Activated T-cell treated with anti-CD3 and anti-CD28 coated beads, Interleukin-2, amount 50 U/mL, for 48 hours (primary cell): ENCODE data around the gene TMX3.

Experiments used
- DNase-seq, 2 experiments: peaks; one replicate each; pipeline ENCODE4 v3.0.0-alpha.2; 2020

Gene TMX3

DNA sequence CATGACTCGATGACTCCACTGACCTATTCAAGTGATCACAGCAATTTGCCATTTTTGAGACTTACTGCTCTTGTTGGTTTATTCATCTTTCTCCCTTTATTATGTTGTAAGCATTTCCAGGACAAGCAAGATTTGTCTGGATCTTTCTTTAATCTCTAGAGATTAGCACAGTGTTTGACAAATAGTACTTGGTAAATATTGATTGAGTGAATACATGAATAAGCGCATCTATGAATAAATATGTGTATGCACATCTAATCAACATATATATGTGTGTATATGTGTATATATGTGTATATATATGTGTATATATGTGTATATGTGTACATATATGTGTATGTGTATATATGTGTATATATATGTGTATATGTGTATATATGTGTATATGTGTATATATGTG lies 7.3 kb downstream of the TMX3 start:
- DNase-seq, result no peak

DNA sequence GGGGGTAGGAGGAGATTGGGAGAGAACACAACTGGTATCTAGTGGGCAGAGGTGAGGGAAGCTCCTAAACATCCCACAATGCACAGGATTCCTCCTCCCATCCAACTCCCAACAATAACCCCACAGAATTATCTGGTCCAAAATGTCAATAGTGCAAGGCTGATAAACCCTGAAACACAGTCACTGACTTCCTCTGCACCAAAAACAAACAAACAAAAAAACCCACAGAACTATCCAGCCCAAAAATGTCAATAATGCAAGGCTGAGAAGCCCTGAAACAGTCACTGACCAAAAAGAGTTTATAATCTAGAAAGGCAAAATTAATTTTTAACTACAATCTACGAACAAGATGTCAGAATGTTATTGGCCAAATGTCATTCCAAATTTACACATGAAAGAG lies 9.8 kb downstream of the TMX3 start:
- no peak for DNase-seq

DNA sequence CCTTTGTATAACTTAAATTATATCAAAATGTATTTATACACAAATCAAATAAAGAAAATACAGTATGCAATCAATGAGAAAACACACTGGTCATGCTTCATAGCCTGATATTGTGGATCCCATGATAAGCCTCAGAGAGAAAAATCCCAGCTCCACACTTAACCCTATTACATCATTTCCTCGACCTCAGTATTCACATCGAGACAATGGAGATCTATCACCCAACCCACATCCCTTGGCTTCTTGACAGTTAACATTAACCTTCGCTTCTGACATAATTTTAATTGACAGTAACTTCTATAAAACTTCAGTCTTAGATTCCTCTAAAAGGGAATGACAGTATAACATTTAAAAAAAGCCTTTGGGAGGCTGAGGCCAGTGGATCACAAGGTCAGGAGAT lies 11.6 kb downstream of the TMX3 start:
- DNase-seq, result no peak

DNA sequence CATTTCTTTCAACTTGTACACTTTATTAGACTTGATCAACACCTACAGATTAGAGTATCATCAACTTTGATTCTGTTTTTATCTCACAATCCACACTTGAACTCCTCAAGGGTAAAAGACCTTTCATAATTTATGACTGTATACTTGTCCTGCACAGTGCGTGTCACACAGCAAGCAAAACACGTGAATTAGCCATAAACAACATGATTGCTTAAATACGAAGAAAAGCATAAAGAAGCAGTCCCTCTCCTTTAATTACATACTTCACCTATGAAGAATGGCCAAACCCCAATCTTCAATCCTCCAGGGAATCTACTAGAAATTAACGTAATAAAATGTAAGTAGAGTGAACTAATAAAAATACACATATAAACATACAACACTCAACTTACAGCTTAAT lies 13.6 kb downstream of the TMX3 start:
- DNase-seq, result no peak

DNA sequence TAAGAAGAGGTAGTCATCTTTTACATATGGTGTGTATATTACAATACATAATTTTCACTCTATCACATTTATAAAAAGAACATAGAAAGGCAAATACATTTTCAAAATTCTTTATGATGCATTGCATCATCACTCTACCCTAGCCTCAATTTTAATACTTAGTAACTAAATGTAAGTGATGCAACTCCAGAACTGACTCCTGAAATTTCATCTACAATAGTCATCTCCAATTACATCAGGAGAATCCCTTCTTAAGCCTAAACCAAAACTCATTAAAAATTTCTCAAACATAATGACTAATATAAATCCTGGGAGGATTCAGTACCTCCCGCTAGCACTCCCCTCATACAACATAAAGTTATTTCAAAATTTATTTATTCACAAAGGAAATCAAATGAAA lies 15.9 kb downstream of the TMX3 start:
- no peak for DNase-seq

DNA sequence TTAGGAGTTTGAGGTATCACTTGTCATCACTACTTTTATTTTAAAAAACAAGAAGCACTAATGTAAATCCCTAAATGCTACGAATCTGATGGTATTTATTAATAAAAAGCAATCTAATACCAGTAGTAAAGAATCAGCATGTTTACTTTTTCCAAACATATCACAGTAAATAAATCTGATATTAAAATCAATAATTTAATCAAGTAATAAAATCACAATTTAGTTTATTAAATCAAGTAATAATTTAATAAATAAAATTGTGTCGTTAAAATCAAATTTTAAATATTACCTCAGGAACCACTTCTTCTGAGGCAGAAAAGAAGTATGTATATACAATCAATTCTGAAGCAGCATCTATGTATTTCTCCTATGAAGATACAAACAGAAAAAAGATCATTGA lies 18.0 kb downstream of the TMX3 start:
- DNase-seq, result no peak

DNA sequence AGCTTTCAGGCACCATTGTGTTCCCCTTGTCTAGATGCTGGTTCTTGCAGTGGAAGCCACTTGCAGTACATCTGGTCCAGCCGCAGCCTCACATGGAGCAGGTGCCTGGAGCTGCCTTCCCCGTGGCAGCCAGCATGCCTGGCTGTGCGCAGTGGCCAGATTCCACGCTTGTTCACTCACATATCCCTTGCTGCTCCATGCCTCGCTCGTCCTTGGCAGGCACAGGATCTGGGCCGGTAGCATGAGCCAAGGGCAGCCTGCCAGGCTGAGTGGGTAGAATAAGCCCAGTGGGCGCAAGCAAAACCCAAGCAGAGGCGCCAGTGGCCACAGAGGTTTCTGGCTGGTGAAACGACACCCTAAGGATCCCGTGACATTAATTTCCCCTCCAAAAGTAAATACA lies 20.6 kb downstream of the TMX3 start:
- no peak for DNase-seq

DNA sequence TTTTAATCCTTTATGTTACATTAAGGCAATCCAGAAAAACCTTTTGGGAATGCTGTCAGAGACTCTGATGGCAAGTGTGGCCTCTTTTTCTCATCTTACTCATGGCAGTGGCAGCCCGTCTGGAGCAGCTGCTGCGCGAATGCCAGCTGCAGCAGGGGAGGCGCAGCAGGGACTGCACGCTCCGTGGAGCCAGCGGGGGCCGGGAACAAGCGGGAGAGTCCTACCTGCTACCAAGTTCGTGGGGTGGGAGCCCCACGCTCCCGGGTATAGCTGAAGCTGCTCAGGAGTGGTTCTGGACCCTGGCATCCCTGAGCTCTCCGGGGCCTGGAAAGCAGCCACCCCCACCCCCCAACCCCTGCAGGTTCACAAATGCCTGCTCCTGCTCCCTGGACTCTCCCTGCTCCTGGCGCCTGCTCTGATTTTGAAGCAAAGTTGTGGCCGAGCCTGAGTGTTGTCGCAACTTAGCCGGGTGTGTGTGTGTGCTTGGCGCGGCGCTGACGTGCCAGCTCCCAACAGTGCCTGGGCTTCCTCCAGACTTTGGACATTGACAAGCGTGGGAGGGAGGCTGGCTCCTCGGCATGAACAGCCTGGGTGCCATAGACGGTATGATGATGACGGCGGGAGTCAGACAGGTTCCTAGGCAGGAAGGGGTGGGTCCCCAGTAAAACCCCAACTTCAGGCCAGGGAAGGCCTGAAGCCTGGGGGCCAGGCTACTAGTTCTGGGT lies 21.7 kb downstream of the TMX3 start:
- no peak for DNase-seq

DNA sequence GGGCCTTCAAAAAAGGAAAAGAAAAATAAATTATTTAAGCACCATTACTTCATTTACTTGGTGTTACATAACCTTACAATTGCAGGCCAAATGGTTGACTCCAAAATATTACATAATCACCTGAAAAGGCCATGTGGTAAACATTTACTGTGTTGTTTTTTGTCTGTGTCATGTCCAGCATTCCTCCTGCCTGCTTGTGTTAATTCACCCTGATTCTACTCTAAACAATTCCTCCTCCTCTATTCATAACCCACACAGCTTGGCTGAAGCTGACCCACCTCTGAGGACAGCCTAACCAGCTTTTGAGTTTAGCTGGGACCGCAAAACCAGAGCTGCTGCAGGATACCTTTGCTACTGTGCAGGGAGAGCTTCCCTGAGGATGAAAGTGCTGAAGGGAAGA lies 35.4 kb downstream of the TMX3 start:
- DNase-seq, result no peak

DNA sequence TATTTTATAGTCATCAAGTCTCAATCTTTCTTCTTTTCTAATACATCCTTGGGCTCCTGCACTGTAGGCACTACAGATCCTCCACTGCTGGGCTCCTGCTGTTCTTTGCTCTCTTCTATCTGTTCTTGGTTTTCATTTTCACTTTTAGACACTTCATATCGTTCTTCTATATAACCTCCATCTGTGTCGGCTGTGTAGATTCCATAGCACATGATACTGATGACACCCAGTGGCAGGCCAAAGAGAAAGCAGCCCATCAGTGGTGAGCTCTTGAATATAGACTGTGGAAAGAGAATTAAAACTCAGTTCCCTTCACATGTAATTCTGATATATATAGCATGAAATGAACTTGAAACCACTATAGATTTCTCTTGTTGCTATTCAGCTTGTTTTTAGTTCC lies 38.0 kb downstream of the TMX3 start:
- DNase-seq, result no peak

DNA sequence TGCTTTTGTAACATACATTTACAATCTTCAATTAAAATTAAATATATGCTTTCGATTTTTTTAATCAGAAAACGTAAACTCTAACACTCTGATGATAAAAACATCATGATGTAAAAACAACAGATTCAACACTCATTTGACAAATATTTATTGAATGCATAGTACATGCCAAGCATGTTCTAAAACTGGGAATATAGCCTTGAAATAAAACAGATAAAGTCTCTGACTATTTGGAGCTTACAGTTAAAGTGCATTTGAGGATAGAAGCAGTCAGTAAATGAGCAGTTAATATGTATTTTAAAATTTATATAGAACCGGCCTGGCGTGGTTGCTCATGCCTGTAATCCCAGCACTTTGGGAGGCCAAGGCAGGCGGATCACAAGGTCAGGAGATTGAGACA lies 47.8 kb downstream of the TMX3 start:
- no peak for DNase-seq

DNA sequence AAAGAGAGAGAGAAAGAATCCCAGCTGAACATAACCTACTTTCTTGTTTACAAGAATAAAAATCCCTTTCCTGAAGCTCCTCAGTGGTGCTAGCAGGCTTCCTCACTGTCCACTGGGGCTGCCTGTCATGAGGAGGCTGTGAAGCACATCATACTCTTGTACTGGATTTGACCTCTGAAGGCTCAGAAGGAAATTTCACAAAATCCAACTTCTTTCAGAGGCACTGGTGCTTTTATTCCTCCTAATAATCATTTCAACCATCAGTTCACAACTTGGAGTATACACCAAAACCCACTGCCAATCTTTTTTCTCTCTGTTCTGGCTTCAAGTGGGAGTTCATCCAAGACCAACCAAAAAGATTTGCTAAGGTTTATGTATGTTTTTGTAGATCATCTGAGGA lies 48.5 kb downstream of the TMX3 start:
- DNase-seq, result no peak

DNA sequence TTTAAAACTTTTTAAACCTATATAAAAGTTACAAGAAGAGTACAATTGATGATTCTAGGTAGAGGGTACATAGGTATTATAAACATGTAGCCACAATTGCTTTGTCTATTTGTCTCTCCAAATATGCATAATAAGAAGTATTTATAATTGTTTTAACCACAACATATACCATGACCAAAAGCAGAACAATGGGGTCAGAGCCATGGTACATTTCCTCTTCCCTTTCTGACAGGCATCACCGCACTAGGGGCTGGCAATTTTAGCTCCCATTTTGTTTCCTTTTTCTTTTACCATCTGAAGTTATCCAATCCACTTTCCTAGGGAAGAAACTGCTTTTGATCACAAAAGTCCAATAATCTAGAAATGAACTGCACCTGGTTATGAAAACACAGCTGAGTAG lies 49.3 kb downstream of the TMX3 start:
- DNase-seq, result no peak

DNA sequence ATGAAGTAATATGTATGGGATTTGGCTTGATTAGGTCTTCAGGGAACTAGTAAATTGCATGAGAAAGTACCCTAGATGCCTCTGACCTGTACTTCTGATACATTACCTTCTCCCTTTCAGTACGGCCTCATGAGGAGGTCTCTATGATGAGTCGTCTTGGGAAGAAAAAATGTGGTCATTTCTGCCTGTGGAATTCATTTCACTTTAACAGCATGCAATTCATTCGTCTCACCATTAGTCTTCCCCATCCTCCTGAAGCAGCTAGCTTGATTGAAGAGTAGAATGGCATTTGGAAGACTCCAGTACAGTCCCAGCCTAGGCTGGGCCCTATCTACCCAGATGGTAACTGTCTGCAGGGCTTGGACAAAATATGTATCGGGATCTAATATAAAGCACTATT lies 52.2 kb downstream of the TMX3 start:
- DNase-seq, result no peak

DNA sequence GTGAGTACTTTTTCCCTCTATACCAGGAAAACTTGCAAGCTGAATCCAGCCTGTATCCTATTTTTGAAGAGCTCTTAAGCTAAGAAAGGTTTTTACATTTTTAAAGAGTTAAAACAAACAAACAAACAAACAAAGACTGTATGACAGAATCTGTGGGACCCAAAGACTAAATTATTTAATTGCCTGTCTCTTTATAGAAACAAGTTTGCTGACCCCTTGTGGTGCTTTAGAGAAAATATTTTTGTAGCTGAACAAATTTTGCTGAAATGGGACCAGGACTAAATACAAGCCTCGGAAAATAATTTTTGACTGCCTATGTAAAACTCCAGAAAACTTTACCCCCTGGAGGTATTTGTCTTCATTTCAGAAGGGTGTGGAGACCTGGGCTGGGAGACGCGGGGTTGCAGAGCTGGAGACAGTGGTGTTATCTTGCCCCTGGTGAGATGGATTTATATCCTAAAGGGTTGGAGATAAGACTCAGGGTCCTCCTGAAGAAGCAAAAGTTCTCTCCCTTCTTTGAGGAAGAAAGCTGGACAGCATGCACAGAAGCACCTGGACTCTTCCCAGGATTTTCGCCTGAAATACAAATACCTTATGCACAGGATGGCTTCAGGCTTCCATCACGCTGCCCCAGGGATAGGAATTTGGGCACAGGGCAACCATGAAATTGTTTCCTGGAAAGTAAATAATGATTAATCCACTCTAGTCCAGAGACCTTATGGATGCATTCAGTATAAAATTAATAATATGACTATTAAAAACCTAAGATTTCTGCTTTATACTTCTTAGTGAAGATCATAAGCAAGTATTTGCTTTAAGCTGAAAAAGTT lies 54.3 kb downstream of the TMX3 start:
- DNase-seq, result no peak

DNA sequence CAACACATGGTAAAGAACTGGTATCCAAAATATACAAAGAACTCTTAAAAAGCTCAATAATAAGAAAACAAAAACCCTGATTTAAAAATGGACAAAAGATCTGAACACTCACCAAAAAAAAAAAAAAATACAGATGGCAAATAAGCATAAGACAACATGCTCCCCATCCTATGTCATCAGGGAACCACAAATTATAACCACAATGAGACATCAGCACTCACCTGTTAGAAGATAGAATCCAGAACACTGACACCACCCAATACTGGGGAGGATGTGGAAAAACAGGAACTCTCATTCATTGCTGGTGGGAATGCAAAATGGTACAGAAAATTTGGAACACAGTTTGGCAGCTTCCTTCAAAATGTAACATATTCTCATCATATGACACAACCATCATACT lies 66.7 kb downstream of the TMX3 start:
- DNase-seq, result no peak

DNA sequence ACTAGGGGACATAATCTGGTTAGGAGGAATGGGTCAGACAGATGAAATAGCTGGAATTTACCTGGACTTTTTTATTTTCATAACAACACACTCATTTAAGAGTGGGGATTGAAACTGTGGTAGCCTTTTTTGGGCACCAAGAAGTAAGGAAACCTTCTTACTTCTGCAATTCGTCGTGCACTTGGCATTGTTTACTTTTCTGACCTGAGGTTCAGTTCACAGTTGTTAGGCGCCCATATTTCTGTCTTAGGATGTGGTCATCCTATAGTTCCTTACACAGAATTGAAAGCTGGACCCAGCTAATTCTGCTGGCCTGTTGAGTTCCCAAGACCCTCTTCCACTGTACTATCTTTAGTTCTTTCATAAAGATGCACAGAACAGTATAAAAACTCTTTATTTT lies 72.9 kb downstream of the TMX3 start:
- DNase-seq, result no peak

DNA sequence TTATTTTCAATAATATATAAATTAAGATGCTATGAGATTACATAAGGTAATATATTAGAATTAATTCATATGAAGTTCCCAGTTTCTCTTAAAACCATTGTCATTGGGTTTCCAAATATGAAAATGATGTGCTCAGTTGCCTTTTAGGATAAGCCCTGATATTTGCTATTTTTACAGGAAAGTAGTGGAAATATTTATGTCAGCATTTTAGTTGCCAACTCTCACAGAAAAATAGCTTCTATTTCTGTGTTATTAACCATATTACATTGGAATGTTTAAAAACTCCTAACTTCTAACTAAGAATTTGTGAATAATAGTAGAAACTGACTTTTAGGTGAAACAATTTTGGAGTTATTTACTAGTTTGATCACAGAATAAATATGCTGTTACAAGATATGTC lies 74.0 kb downstream of the TMX3 start:
- DNase-seq, result no peak

DNA sequence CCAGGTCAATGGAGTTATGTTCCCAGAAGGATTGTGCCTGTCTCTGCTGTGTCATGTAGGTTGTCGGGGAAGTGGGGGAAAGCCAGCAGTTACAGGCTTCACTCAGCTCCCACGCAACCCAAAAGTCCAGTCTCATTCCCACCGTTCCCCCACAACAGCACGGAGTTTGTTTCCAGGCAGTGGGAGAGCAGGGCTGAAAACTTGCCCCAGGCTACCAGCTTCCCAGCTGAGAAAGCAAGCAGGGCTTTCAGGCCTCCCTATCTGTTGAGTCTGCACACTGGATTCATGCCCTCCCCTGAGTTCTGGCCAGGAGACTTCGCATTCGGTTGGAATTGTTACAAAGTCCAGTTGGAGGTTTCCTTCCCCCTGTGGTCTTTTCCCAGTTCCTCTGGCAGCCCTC lies 76.3 kb downstream of the TMX3 start:
- no peak for DNase-seq

DNA sequence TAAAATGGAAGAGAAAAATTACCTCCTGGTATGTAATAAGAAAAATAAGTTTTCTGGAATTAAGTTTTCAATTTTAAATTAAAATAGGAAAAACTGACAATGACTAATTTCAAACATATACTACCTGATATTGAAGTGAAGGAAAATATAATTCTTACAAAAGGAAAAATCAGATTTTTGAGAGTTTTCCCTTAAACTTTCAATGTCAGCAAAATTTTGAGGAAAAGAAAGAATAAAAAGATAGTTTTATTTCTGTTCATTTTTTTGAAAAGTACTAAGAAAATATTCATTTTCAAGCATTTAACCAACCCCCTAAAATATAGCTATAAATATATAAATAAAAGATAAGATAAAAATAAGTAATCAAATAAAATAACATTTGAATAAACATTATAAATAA lies 87.1 kb downstream of the TMX3 start:
- no peak for DNase-seq
